ENCODE results near the gene PRCC.

PRCC gene

GRCh38 chr1:156847591-156848460, 80.5 kb downstream of the PRCC start:
- Histone ChIP-seq H3K27me3 (ENCODE audit: control insufficient read depth, insufficient read depth, low read length) (peaks cover 97% of the 10 kb centered on the region), H3K27ac (ENCODE audit: low read depth, low read length) (no peak overlapping the region), H3K9ac (ENCODE audit: low read depth, low read length) (no peak overlapping the region), H3K4me3 (ENCODE audit: low read depth, low read length) (peak overlapping the region; percentile 53; the same call in 1 of the 2 replicates), H3K9me3 (ENCODE audit: control insufficient read depth, insufficient read depth, low read length) (no peaks in the 10 kb centered on the region), H3K36me3 (ENCODE audit: control insufficient read depth, insufficient read depth, low read length) (no peaks in the 10 kb centered on the region), H3K4me1 (ENCODE audit: control insufficient read depth, insufficient read depth, low read length) (peaks cover 6% of the 10 kb centered on the region; the same call in 1 of the 2 replicates)

- peaks cover 6% of the 10 kb centered on the region; the same call in 1 of the 2 replicates for H3K4me1 ChIP-seq (ENCODE audit: control insufficient read depth, insufficient read depth, low read length)
- peaks cover 97% of the 10 kb centered on the region for H3K27me3 ChIP-seq (ENCODE audit: control insufficient read depth, insufficient read depth, low read length)
- H3K9ac ChIP-seq (ENCODE audit: low read depth, low read length), result no peak overlapping the region
- no peaks in the 10 kb centered on the region for H3K9me3 ChIP-seq (ENCODE audit: control insufficient read depth, insufficient read depth, low read length)
- peak overlapping the region; percentile 53 for H3K4me3 ChIP-seq (ENCODE audit: low read depth, low read length)
- H3K27ac ChIP-seq (ENCODE audit: low read depth, low read length), result no peak overlapping the region
- H3K36me3 ChIP-seq (ENCODE audit: control insufficient read depth, insufficient read depth, low read length), result no peaks in the 10 kb centered on the region
Observed at GRCh38 chr1:156848461-156849150, 81.3 kb downstream of the PRCC start.

- peak overlapping the region; percentile 53 for H3K4me3 ChIP-seq (ENCODE audit: low read depth, low read length)
- H3K9me3 ChIP-seq (ENCODE audit: control insufficient read depth, insufficient read depth, low read length), result no peaks in the 10 kb centered on the region
- no peak overlapping the region for H3K9ac ChIP-seq (ENCODE audit: low read depth, low read length)
- no peaks in the 10 kb centered on the region for H3K36me3 ChIP-seq (ENCODE audit: control insufficient read depth, insufficient read depth, low read length)
- H3K4me1 ChIP-seq (ENCODE audit: control insufficient read depth, insufficient read depth, low read length), result peaks cover 6% of the 10 kb centered on the region; the same call in 1 of the 2 replicates
- no peak overlapping the region for H3K27ac ChIP-seq (ENCODE audit: low read depth, low read length)
- peaks cover 96% of the 10 kb centered on the region for H3K27me3 ChIP-seq (ENCODE audit: control insufficient read depth, insufficient read depth, low read length)
Observed at GRCh38 chr1:156849151-156849496, 81.8 kb downstream of the PRCC start.
